Small intestine (tissue), 7 donors: Measurements from ENCODE around the gene ABHD15. TPM values are rescaled to one million over a fixed set of nuclear protein-coding genes. Genes with fewer than 3 reads are reported as not detected.
A peak's percentile ranks its signal among the peaks of the same experiment; 100 is the strongest.

Experiments used
- DNase-seq, 2 donors: peaks; one replicate each; pipeline versions ENCODE4 v3.0.0 to v3.0.0-alpha.2; 2013
- FAIRE-seq: peaks from 2 replicates; lab custom pipeline; 2012; peaks lifted over from hg19 to GRCh38; lab: Jason Lieb, UNC
- H3K27ac ChIP-seq, 3 donors: one replicate each; pipeline ENCODE4 v1.5.1; 2013; ENCODE audit warnings: low read length in 2 of 3, mild to moderate bottlenecking in 2 of 3, control low read depth in 1 of 3, inconsistent platforms in 1 of 3, low read depth in 1 of 3, moderate library complexity in 1 of 3
- H3K27me3 ChIP-seq, 3 donors: one replicate each; pipeline ENCODE4 v1.6.1; 2013; ENCODE audit warnings: low read length in 3 of 3, inconsistent platforms in 1 of 3; ENCODE audit not compliant: control insufficient read depth in 3 of 3, insufficient read depth in 3 of 3
- H3K36me3 ChIP-seq, 3 donors: one replicate each; pipeline ENCODE4 v1.6.1; 2013; ENCODE audit warnings: low read length in 3 of 3, inconsistent platforms in 1 of 3, low read depth in 1 of 3, mild to moderate bottlenecking in 1 of 3, moderate library complexity in 1 of 3; ENCODE audit not compliant: control insufficient read depth in 3 of 3, insufficient read depth in 2 of 3
- H3K4me1 ChIP-seq, 3 donors: one replicate each; pipeline ENCODE4 v1.6.1; 2013; ENCODE audit warnings: low read length in 2 of 3, inconsistent platforms in 1 of 3, low read depth in 1 of 3, mild to moderate bottlenecking in 1 of 3, moderate library complexity in 1 of 3; ENCODE audit not compliant: control insufficient read depth in 3 of 3, insufficient read depth in 2 of 3
- H3K4me3 ChIP-seq, 3 donors: one replicate each; pipeline ENCODE4 v1.5.1; 2013; ENCODE audit warnings: low read length in 3 of 3, control low read depth in 1 of 3, inconsistent platforms in 1 of 3, low read depth in 1 of 3, mild to moderate bottlenecking in 1 of 3, moderate library complexity in 1 of 3
- H3K9me3 ChIP-seq, 2 donors: one replicate each; pipeline ENCODE4 v1.6.1; 2013; ENCODE audit warnings: low read depth in 1 of 2, low read length in 1 of 2; ENCODE audit not compliant: control insufficient read depth in 2 of 2, insufficient read depth in 1 of 2
- WGBS, 3 donors: extraction: QIAGEN DNeasy Blood & Tissue Kit; methylation state at CpG; one replicate each; pipeline ENCODE4 v1.1.7; 2013; 5-methylcytosine and 5-hydroxymethylcytosine counted together
- polyA plus RNA-seq, 4 donors: library from polyadenylated mRNA; stranded (reverse) in 3 of 4; unstranded in 1 of 4; fragments of 200-250 nt in 3 of 4; fragments of 120-200 nt in 1 of 4; gene quantifications; one replicate each; pipeline versions ENCODE4 v1.2.1 to v1.2.3, GENCODE V29; 2013
- donor health status: healthy with polysubstance abuse.
- donor health status: control.
- donor health status: control.
- donor health status: Bipolar disorder and iron deficiency.
- donor health status: healthy.

ABHD15 gene
- polyA plus RNA-seq, 4 donors, result 6.5 to 27.0 (median 9.0) TPM

DNA sequence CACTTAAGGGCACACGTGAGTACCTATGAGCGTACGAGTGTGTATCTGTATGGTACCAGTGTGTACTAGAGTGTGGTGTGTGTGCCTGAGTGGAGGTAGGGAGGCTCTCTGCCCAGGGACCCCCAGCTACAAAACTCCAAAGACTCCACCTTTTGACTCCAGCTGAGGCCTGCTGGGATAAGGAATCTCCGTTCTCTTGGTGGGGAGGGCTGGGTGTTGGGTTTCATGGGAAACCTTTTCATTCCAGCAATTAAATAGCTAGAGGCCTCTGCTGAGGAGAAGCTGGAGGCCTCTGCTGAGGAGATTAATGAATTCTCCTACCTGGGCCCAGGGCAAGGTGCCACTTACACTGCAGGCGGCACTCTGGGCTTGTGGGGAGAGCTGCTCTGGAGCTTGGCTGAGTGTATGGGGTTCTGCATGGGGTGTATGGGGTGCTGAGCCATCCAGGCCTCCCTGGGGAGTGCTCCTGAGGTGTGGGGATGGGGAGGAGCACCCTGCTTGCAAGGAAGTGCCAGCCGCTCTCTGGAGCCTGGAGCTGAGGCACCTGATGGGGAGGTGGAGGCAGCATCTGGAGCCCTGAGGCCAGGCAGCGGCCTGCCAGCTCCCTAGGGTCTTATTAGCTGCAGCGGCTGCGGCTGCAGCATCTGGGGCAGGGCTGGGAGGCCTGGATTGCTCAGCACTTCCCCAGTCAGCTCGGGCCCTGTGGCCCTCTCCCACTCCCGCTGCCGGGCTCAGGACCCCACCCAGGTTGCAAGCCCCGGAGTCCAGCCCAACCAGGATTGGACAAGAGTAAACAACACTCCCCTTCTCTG, 30.7 kb upstream of the ABHD15 start:
- no peak for FAIRE-seq
- DNase-seq, result no peak
- Histone ChIP-seq H3K4me3 (no peak overlapping the region), H3K4me1 (peaks cover 0 to 14% (median 0%) of the 10 kb centered on the region in 3 donors), H3K9me3 (no peaks in the 10 kb centered on the region), H3K27me3 (peaks cover 0 to 2% (median 0%) of the 10 kb centered on the region in 3 donors), H3K36me3 (peaks cover 0 to 4% (median 0%) of the 10 kb centered on the region in 3 donors), H3K27ac (no peak overlapping the region)
- 72 to 87% (median 85%) methylated on average over 12 to 13 of the region's 13 CpGs for WGBS, 3 donors

DNA sequence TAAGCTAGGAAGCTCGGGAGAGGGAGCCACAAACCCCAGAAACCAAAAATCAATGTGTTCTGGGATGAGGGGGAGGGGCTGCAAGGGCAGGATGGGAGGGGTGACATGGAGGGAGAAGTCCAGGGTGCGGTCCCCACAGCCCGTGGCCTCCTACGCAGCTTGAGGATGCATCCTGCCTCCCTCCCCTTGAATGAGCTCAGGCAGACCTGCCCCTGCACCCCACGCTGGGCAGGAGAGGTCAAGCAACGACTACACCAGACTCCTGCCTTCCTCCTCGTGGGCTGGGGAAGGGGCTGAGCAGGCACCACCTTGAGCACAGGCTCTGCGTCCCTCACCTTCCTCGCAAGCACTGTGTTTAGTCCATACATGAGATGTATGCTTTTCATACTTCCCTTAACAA, 30.0 kb upstream of the ABHD15 start:
- Histone ChIP-seq H3K27ac (no peak overlapping the region), H3K4me3 (no peak overlapping the region), H3K9me3 (no peaks in the 10 kb centered on the region), H3K27me3 (peaks cover 0 to 2% (median 0%) of the 10 kb centered on the region in 3 donors), H3K36me3 (peaks cover 0 to 4% (median 0%) of the 10 kb centered on the region in 3 donors), H3K4me1 (peaks cover 0 to 21% (median 0%) of the 10 kb centered on the region in 3 donors)
- FAIRE-seq, result no peak
- 74 to 84% (median 78%) methylated on average over 9 of the region's 9 CpGs for WGBS, 3 donors
- no peak for DNase-seq

DNA sequence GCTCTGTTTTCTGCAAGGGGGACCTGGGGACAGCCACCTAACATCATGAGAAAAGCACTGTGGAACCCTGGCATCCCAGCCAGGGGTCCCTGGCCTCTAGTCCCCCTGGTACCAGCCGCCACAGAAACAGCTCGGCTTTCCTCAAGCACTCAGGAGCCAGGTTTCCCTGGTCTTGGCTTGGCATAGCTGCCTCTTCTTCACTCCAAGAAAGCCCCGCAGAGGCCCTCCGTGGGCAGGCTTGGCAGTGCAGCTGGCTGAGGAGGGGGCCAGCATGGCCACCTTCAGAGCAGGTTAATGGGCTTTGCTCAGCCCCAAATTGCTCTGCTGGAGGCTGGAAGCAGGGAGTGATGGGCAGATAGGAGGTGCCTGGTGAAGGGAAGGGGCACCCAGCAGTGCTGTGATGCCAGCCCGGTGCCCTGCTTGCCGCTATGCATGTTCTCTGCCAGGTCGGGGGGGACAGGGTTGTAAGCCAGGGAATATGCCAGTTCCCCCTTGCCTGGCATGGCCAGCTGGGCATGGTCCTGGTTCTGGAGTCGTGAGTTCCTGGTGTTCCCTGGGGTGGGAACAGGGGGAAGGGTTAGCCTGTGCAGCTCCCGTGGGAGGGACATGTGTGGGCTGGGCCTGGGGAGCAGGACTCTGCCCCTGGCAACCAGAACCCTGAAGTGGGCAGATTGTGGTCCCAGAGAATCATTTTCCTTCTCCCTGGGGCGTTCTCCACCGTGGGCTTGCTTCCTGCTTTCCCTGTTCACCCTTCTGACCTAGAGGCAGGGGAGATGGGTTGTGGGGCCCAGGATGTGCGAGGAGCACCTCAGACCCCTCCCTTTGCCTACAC, 29.3 kb upstream of the ABHD15 start:
- 78 to 85% (median 80%) methylated on average over 12 of the region's 12 CpGs for WGBS, 3 donors

DNA sequence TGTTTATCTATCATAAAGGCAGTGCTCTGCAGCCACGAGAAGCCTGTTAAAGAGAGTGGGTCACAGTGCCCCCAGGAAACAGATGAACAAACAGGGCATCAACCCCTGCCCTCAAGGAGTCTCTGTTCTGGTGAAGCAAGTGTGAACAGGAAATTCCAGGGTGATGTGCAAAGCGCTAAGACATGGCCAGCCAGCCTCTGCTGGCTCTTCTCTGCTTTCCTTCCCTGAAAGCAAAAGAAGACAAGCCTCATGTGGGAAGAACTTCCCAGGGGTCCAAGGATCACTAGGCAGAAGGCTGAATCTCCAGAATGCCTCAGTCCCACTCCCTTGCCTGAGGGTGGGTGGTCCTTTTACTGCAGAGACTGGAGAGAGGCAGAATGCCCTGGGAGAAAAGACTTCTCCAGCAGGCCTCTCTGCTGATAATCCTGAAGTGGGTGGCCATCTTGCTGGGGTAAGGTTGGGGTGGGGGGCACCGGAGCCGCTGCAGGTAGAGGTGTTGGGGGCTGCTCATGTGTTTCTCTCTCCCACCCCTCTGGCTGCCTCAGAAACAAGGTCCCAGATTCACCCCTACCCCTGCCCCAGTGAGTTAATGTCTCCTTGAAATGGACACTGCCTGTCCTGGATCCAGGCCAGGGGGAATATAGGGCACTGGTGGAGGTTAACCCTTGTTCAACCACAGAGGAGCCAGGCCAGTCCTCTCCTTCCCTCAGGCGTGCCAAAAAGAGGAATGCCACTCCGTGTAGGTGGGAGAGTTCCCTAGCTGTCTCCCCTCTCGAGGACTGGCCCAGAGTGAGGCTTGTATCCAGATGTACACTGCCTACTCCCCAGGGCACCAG, 28.5 kb upstream of the ABHD15 start:
- Histone ChIP-seq H3K9me3 (no peaks in the 10 kb centered on the region), H3K27me3 (peaks cover 0 to 2% (median 0%) of the 10 kb centered on the region in 3 donors), H3K4me1 (peaks cover 0 to 35% (median 6%) of the 10 kb centered on the region in 3 donors), H3K27ac (no peak overlapping the region), H3K4me3 (no peak overlapping the region), H3K36me3 (peaks cover 0 to 4% (median 0%) of the 10 kb centered on the region in 3 donors)
- DNase-seq, result no peak
- WGBS, 3 donors, result 82 to 88% (median 86%) methylated on average over 7 of the region's 7 CpGs
- no peak for FAIRE-seq

More for the DNA sequence above, 29.3 kb upstream of the ABHD15 start:
- Histone ChIP-seq H3K27me3 (peaks cover 0 to 2% (median 0%) of the 10 kb centered on the region in 3 donors), H3K27ac (no peak overlapping the region), H3K36me3 (peaks cover 0 to 4% (median 0%) of the 10 kb centered on the region in 3 donors), H3K4me1 (peaks cover 0 to 27% (median 3%) of the 10 kb centered on the region in 3 donors), H3K9me3 (no peaks in the 10 kb centered on the region), H3K4me3 (no peak overlapping the region)
- DNase-seq (no peak), FAIRE-seq (no peak)

DNA sequence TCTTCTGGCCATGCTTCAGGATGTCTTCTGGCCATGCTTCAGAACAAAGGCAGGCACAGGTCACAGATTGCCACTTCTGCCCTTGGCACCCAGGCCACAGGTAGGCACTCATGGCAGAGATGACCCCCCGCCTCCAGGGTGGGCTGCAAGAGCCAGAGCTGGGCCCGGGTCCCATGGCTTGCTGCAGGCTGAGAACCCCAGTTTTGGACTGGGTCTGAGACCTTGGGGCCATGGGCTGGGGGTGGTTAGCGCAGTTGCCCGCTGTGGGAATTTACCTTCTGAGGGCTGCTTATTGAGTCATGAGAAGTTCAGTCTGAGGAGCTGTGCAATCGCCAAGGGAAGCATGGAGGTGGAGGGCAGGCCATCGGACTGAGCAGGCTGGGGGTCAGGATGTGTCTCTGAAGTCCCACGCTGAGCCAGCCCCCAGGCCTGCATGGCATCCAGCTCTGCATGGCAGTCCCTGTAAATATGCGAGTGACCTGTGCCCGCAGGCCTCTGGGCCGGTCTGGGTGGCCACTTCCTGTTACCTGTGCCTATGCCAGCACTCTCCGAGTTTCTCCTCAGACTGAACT, 27.8 kb upstream of the ABHD15 start:
- Histone ChIP-seq H3K4me1 (peaks cover 0 to 42% (median 9%) of the 10 kb centered on the region in 3 donors), H3K9me3 (no peaks in the 10 kb centered on the region), H3K36me3 (peaks cover 0 to 4% (median 0%) of the 10 kb centered on the region in 3 donors), H3K4me3 (no peak overlapping the region), H3K27me3 (peaks cover 0 to 2% (median 0%) of the 10 kb centered on the region in 3 donors), H3K27ac (no peak overlapping the region)
- no peak for DNase-seq
- no peak for FAIRE-seq
- WGBS, 3 donors, result 89 to 90% (median 90%) methylated on average over 11 of the region's 11 CpGs

DNA sequence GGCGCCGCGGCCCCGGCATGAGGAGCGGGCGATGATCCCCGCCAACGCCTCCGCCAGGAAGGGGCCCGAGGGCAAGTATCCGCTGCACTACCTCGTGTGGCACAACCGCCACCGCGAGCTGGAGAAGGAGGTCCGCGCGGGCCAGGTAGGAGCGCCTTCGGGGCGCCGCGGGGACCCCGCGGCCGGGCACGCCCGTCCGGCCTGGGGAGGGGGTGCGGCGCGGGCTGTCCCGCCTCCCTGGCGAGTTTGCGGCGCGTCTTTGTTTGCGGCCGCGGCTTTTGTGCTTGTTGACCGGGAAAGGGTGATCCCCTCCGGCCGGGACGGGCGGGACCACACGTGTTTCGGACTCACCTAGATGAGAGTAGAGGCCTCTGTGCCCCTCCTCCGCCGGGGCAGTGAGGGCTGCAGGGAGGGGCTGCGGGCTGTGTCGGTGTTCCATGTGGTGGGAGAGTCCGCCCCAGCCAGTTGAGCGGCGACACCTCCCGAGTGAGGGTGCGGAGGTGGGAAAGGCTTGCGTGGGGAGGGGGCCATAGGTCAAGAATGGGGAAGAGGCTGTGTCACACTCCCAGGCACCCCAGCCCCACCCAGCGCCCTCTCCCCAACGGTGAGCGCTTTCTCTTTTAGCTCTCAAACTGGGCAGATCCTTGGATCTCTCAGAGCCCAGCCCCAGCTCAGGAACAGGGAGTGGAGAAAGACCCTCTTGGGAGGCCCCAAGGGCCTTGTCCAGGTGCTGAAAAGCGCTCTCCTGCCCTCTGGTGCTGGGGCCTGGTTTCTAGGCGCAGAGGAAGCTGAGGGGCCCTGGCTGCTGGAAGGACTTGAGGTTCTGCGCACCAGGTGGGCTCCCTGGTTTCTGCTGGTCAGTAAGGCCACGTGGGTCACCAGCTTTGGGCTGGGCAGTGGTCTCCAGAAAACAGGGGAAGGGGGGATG, 27.0 kb upstream of the ABHD15 start:
- H3K36me3 ChIP-seq, result peaks cover 0 to 4% (median 0%) of the 10 kb centered on the region in 3 donors
- peaks cover 0 to 2% (median 0%) of the 10 kb centered on the region in 3 donors for H3K27me3 ChIP-seq
- H3K27ac ChIP-seq, result no peak overlapping the region
- H3K4me1 ChIP-seq, result peaks cover 0 to 42% (median 9%) of the 10 kb centered on the region in 3 donors
- peak overlapping the region; percentile 39 to 63 (median 51) for H3K4me3 ChIP-seq
- WGBS, 3 donors, result 5 to 7% (median 6%) methylated on average over 40 to 64 of the region's 64 CpGs
- DNase-seq, result peak in 1 of 2 donors; percentile 56
- FAIRE-seq, result no peak
- no peaks in the 10 kb centered on the region for H3K9me3 ChIP-seq
